Neural progenitor cell (in vitro differentiated cells): ENCODE data around the gene SGCG. TPM values are rescaled to one million over a fixed set of nuclear protein-coding genes. Genes with fewer than 3 reads are reported as not detected.

Source experiments
- DNase-seq: peaks from one replicate; pipeline ENCODE4 v3.0.0-alpha.2; 2016; ENCODE audit warnings: low spot score
- H2AFZ ChIP-seq: fragments of 200-600 bp; sonication (generic); replicated peaks from 2 replicates; pipeline ENCODE4 v1.6.1; 2016; ENCODE audit warnings: antibody characterized with exemption
- H3F3A ChIP-seq: fragments of 200-600 bp; sonication (generic); 2 replicates; pipeline ENCODE4 v1.6.1; 2016; ENCODE audit warnings: antibody characterized with exemption, low read depth
- H3K27ac ChIP-seq: fragments of 200-600 bp; sonication (generic); 2 replicates; pipeline ENCODE4 v1.5.1; 2016; ENCODE audit warnings: mild to moderate bottlenecking
- H3K27me3 ChIP-seq: fragments of 200-600 bp; sonication (generic); 2 replicates; pipeline ENCODE4 v1.6.1; 2016; ENCODE audit warnings: mild to moderate bottlenecking, moderate library complexity
- H3K36me3 ChIP-seq: fragments of 200-600 bp; sonication (generic); 2 replicates; pipeline ENCODE4 v1.5.1; 2016
- H3K4me1 ChIP-seq: fragments of 200-600 bp; sonication (generic); 2 replicates; pipeline ENCODE4 v1.6.1; 2016; ENCODE audit warnings: mixed run types
- H3K4me2 ChIP-seq: fragments of 200-600 bp; sonication (generic); 2 replicates; pipeline ENCODE4 v1.6.1; 2016
- H3K4me3 ChIP-seq: fragments of 200-600 bp; sonication (generic); 2 replicates; pipeline ENCODE4 v1.5.1; 2016
- H3K79me2 ChIP-seq: fragments of 200-600 bp; sonication (generic); 2 replicates; pipeline ENCODE4 v1.6.1; 2016; ENCODE audit warnings: low read depth
- H3K9ac ChIP-seq: fragments of 200-600 bp; sonication (generic); 2 replicates; pipeline ENCODE4 v1.6.1; 2016
- H3K9me3 ChIP-seq: fragments of 200-600 bp; sonication (generic); 2 replicates; pipeline ENCODE4 v1.5.1; 2016; ENCODE audit warnings: low read depth
- H4K20me1 ChIP-seq: fragments of 200-600 bp; sonication (generic); 2 replicates; pipeline ENCODE4 v1.6.1; 2016; ENCODE audit warnings: low read depth
- H3K27ac Mint-ChIP-seq: 3 replicates; pipeline ENCODE4 v1.8.0; 2021; ENCODE audit warnings: mixed read lengths
- H3K27me3 Mint-ChIP-seq: 2 replicates; pipeline ENCODE4 v1.8.0; 2022; ENCODE audit warnings: low read depth, mild to moderate bottlenecking, inconsistent platforms, moderate library complexity, mixed read lengths; ENCODE audit not compliant: insufficient read depth
- H3K36me3 Mint-ChIP-seq: 3 replicates; pipeline ENCODE4 v1.8.0; 2021; ENCODE audit warnings: mixed read lengths
- H3K4me1 Mint-ChIP-seq: 3 replicates; pipeline ENCODE4 v1.8.0; 2021; ENCODE audit warnings: mixed read lengths
- H3K4me3 Mint-ChIP-seq: 3 replicates; pipeline ENCODE4 v1.8.0; 2021; ENCODE audit warnings: mild to moderate bottlenecking, moderate library complexity, mixed read lengths
- H3K9me3 Mint-ChIP-seq: 3 replicates; pipeline ENCODE4 v1.8.0; 2020; ENCODE audit warnings: mixed read lengths
- CTCF ChIP-seq: fragments of 200-600 bp; sonication (generic); IDR thresholded peaks from 2 replicates; pipeline ENCODE4 v1.5.1; 2017; ENCODE audit warnings: antibody characterized with exemption, mild to moderate bottlenecking
- EZH2 ChIP-seq: fragments of 200-600 bp; sonication (generic); IDR thresholded peaks from 2 replicates; pipeline ENCODE4 v1.6.1; 2017; ENCODE audit warnings: antibody characterized with exemption, mild to moderate bottlenecking, moderate library complexity
- EZH2phosphoT487 ChIP-seq: fragments of 200-600 bp; sonication (generic); IDR thresholded peaks from 2 replicates; pipeline ENCODE4 v1.6.1; 2017; ENCODE audit warnings: antibody characterized with exemption
- total RNA-seq: library from RNA; depleted of rRNA; stranded (reverse); fragments of >200 nt; gene quantifications from 2 replicates; pipeline ENCODE4 v1.2.3, GENCODE V29; 2015; ENCODE audit warnings: low replicate concordance

Gene SGCG
- total RNA-seq, 1 donor from 2014 or later, result 0.19 TPM

- H3K79me2 ChIP-seq, result no peaks in the 10 kb centered on the region
- H2AFZ ChIP-seq, result no peak overlapping the region
- peaks cover 11% of the 10 kb centered on the region for H3K4me1 ChIP-seq
- H3K36me3 ChIP-seq, result no peaks in the 10 kb centered on the region
- H3K27me3 Mint-ChIP-seq, result peaks cover 3% of the 10 kb centered on the region
- H3K9me3 ChIP-seq, result no peaks in the 10 kb centered on the region
- no peak for DNase-seq
- TF ChIP-seq CTCF, result no peak
- TF ChIP-seq EZH2, result no peak
- no peak for TF ChIP-seq EZH2phosphoT487
- no peak overlapping the region for H3K27ac ChIP-seq
- no peak overlapping the region for H3K4me2 ChIP-seq
- H3K4me3 Mint-ChIP-seq, result no peak overlapping the region
- H3K4me1 Mint-ChIP-seq, result peaks cover 23% of the 10 kb centered on the region
- H3F3A ChIP-seq, result no peaks in the 10 kb centered on the region
- H3K27me3 ChIP-seq, result no peaks in the 10 kb centered on the region
- no peaks in the 10 kb centered on the region for H3K9me3 Mint-ChIP-seq
- no peak overlapping the region for H3K9ac ChIP-seq
- no peaks in the 10 kb centered on the region for H4K20me1 ChIP-seq
- H3K36me3 Mint-ChIP-seq, result no peaks in the 10 kb centered on the region
- H3K27ac Mint-ChIP-seq, result no peak overlapping the region
- H3K4me3 ChIP-seq, result no peak overlapping the region
Measured at GRCh38 chr13:23325191-23325590, 144.4 kb downstream of the SGCG start.

DNA sequence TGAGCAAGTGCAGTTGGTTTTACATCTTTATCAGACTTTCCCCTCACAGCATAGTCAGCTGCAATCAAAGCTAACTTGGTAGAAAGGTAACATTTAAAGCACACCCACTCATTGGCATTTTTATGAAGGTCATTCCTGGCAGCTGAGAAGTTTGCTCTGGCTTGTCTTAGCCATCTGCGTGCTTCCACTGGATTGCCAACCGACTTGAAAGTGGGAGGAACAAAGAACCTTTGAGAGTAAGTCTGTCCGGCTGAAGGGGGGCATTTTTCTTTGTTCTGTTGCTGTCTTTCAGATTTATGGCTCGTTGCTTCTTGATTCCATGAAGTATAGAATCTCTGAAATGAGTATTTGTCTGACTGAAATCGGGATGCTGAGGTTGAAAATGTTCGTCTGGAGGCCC, 149.6 kb downstream of the SGCG start:
- no peak for TF ChIP-seq EZH2
- no peak for TF ChIP-seq CTCF
- TF ChIP-seq EZH2phosphoT487, result no peak
- no peaks in the 10 kb centered on the region for H3F3A ChIP-seq

GRCh38 chr13:23339225-23339624, 158.4 kb downstream of the SGCG start:
- Mint-ChIP-seq H3K36me3 (peaks cover 79% of the 10 kb centered on the region), H3K4me1 (no peaks in the 10 kb centered on the region)
- H3K79me2 ChIP-seq, result no peaks in the 10 kb centered on the region

More for the DNA sequence above, 149.6 kb downstream of the SGCG start:
- DNase-seq, result no peak
- no peaks in the 10 kb centered on the region for H3K27me3 ChIP-seq
- no peaks in the 10 kb centered on the region for H3K79me2 ChIP-seq
- H3K9me3 ChIP-seq, result peaks cover 7% of the 10 kb centered on the region
- H2AFZ ChIP-seq, result no peak overlapping the region
- no peak overlapping the region for H3K27ac ChIP-seq
- Mint-ChIP-seq H3K36me3 (peaks cover 46% of the 10 kb centered on the region), H3K27ac (no peak overlapping the region), H3K27me3 (no peaks in the 10 kb centered on the region), H3K4me1 (peaks cover under 1% of the 10 kb centered on the region), H3K4me3 (no peak overlapping the region), H3K9me3 (peaks cover 21% of the 10 kb centered on the region)
- no peak overlapping the region for H3K4me3 ChIP-seq
- peaks cover 36% of the 10 kb centered on the region for H3K36me3 ChIP-seq
- H3K9ac ChIP-seq, result no peak overlapping the region
- H4K20me1 ChIP-seq, result no peaks in the 10 kb centered on the region
- no peaks in the 10 kb centered on the region for H3K4me1 ChIP-seq
- H3K4me2 ChIP-seq, result no peak overlapping the region

More at GRCh38 chr13:23339225-23339624, 158.4 kb downstream of the SGCG start:
- DNase-seq, result no peak
- Mint-ChIP-seq H3K27ac (no peak overlapping the region), H3K27me3 (no peaks in the 10 kb centered on the region), H3K4me3 (no peak overlapping the region), H3K9me3 (peaks cover 54% of the 10 kb centered on the region)
- Histone ChIP-seq H3K36me3 (peaks cover 77% of the 10 kb centered on the region), H4K20me1 (no peaks in the 10 kb centered on the region), H3K9me3 (peaks cover 38% of the 10 kb centered on the region), H3K9ac (no peak overlapping the region), H3K4me1 (no peaks in the 10 kb centered on the region), H2AFZ (no peak overlapping the region), H3F3A (no peaks in the 10 kb centered on the region), H3K27me3 (no peaks in the 10 kb centered on the region), H3K4me2 (no peak overlapping the region), H3K27ac (no peak overlapping the region), H3K4me3 (no peak overlapping the region)
- no peak for TF ChIP-seq CTCF
- TF ChIP-seq EZH2phosphoT487, result no peak
- no peak for TF ChIP-seq EZH2
